Activated CD8-positive, alpha-beta memory T cell treated with anti-CD3 and anti-CD28 coated beads, Interleukin-2, amount 50 U/mL, for 4 hours (primary cell): ENCODE results near the gene NRARP.

Experiments
- DNase-seq: peaks from one replicate; pipeline ENCODE4 v3.0.0-alpha.2; 2020

Gene NRARP

GRCh38 chr9:137297966-137298365 lies 4.1 kb downstream of the NRARP start:
- no peak for DNase-seq

DNA sequence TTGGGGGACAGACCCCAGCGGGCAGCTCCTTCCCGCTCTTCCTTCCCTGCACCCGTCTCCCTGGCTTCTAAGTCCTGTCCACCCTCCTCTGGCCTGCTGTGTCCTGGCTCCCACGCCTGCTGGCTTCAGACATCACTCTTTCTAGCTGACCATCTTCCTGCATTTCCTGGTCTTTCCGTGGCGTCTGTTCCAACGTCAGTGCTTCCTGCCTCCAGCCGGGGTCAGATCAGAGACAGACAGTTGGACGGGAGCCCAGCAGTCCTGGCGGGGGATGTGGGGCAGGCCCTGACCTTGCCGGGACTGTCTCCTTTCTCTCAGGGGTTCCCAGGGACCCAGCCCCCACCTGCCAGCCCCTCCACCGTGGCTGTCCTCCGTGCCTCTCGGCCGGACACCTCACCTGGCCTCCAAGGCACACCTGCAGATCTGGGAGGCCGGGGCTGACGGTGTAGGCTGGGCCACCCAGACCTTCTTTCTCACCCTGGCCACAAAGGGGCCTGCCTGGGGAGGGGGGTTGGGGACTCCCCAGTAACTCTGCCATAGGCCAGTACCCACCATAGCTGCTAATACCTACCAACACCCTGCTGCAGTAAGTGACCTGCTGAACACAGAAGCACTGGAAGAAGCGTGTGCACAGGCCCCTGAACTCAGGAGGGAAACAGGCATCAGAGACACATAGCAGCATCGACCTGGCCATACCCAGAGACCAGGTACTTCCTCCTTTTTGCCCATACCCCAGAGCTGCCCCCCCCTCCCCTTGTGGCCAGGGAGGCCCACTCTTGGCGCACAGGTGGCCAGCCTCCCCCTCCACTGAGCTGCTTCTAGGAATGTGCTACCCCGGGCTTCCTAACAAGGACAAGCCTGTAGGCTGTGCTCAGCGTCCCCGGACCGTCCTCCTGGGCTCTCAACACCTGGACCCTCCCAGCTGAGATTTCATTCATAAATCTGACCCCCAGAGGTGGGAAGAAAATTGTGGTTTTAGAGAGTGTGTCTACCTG lies 5.1 kb downstream of the NRARP start:
- no peak for DNase-seq

GRCh38 chr9:137295849-137296669 lies 6.0 kb downstream of the NRARP start:
- DNase-seq, result no peak

- peak; percentile 52 for DNase-seq
Measured at GRCh38 chr9:137295238-137295811, 6.7 kb downstream of the NRARP start.

- DNase-seq, result no peak
Measured at GRCh38 chr9:137294681-137295237, 7.3 kb downstream of the NRARP start.

DNA sequence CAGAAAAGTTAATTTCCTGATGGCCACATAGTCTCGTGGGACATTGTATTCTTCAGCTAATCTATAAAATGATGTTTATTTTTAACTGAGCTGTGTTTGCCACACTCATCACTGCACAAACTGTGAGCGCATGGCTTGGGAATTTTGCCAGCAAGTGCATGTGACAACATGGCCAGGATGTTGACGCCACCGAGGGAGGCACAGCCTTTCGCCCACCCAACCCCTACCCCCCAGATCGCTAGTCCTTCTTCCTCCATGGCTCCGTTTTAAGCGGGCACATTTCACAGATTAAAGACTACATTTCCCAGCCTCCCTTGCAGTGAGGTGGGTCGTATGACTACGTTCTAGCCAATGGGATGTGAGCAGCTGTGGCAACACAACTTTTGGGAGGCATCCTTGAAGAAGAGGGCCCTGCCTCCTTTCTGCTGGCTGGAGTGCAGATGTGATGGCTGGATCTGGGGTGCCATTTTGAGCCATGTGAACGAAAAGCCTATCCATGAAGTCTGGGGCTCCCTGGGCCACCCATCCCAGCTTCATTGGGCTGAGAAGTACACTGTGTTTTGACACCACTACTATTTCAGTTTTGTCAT lies 7.9 kb downstream of the NRARP start:
- DNase-seq, result no peak

DNA sequence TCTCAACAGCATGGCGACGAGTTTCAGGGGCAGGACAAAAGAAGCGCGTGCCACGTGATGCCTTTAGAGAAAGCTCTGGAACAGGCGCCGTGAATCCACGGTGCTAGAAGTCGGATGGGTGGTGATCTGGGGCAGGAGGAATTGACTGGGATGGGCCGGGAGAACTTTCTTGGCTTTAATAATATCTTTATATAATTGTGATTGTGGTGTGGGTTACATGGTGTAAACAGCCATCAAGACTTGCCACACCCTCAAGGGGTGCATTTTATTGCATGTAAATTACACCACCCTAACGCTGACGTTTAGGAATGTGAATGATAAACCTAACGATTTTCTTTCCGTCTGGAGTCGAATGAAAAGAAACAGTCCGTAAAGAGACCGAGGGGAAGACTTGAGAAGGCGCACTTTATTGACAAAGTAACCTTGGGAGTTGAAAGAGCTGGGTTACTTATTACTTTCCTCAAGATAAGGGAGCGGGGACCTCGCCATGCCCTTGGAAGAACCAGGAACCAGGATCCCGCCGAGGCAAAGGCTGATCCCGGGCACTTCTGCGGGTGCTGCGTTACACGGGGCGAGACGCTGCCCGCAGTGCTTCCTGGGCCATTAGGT lies 8.5 kb downstream of the NRARP start:
- no peak for DNase-seq

- no peak for DNase-seq
Measured at GRCh38 chr9:137293094-137293481, 9.0 kb downstream of the NRARP start.

- peak; percentile 29 for DNase-seq
Measured at GRCh38 chr9:137286975-137287383, 15.1 kb downstream of the NRARP start.

- no peak for DNase-seq
Measured at GRCh38 chr9:137281345-137282116, 20.5 kb downstream of the NRARP start.

- DNase-seq, result no peak
Measured at GRCh38 chr9:137280474-137281344, 21.4 kb downstream of the NRARP start.

GRCh38 chr9:137279741-137280473 lies 22.2 kb downstream of the NRARP start:
- no peak for DNase-seq

- DNase-seq, result no peak
Measured at GRCh38 chr9:137278721-137279711, 23.1 kb downstream of the NRARP start.

DNA sequence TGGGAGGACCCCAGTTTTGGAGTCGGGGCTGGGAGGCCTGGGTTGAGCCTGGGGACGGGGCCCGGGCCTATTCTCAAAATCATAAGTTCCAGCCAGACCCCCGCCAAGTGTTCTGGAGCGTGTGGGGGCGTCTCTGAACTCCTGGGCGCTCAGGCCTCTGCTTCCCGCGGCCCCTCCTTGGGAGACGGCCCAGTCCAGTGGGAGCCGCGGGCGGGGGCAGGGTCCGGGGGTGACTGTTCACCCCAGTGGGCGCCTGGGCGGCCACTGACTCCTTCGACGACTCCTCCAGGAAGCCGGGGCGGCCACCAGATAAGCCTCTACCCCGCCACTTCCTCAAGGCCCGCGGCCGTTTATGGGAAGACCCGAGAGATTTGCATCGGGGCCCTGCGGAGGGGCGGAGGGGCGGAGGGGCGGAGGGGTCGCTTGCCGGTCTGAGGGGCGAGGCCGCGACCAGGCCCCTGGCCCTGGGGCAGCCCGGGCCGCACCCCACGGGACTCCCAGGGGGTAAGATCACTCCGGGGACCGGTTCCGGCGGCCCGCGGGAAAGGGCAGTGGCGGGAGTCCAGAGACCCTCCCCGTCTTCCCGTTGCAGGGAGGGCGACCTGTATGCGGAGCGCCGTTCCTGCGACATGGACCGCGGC lies 23.9 kb downstream of the NRARP start:
- DNase-seq, result no peak

- no peak for DNase-seq
Measured at GRCh38 chr9:137277329-137278041, 24.6 kb downstream of the NRARP start, which contains the start of gene TOR4A. TSS of gene TOR4A (plus strand) at chr9:137277726. CDS start at chr9:137278690, 964 bp downstream.

DNA sequence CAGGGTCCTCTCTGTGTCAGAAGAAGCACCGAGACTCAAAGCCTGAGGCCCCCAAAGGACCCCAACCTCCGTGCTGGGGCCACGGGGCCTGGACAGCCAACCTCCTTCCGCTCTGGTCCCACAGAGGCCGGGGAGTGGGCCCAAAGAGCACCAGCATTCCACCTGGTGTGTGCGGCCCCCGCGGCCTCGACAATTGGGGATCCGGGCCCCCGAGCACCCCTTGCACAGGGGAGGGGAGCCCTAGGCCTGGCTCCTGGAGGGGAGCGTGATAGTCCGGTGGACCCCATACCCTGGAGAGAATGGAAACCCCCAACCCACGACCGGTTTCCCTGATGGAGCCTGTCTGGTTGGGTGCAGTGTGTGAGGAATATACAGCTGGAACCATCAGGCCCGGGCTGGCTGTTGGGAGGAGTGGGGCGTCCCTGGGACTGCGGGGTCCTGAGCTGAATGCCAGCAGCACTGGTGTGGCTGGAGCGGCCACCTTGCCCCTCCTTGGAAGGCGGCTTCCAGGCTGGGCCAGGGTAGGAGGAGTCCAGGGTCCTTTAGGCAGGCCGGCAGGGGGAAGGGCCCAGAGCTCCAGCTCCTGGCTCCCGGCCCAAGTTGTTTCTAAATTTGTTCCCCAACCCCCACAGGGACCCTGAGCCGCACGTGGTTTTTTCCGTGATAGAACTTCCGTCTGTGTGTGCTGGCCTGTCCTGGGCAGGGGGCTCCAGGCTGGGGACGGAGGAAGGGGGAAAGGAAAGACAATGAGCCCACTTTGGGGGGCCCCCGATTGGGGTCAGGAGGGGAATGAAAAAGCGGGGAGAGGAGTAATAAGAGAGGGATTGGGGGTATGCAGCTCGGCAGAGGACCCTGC lies 25.4 kb downstream of the NRARP start:
- no peak for DNase-seq
